Left ventricle myocardium superior (tissue), 1 donor: Measurements from ENCODE around the gene COL16A1. TPM values are rescaled to one million over a fixed set of nuclear protein-coding genes. Genes with fewer than 3 reads are reported as not detected.

Experiments used
- ATAC-seq: fragments of 200-7000 bp; cut with Tn5 transposase; one replicate; pipeline ENCODE4 v1.9.1; 2020; ENCODE audit warnings: mild to moderate bottlenecking, moderate library complexity
- DNase-seq: peaks from one replicate; pipeline ENCODE4 v3.0.0-alpha.2; 2020
- intact Hi-C: fragments of 100-400 bp; cut with micrococcal nuclease; formaldehyde crosslinking; loops from one replicate; pipeline ENCODE4 v1.11.0; 2022
- total RNA-seq: library from RNA; stranded (reverse); fragmentation: NEBNext Ultra II Directional; extraction: Animal tissue kit (Norgen Biotek cat#: 25700); gene quantifications from one replicate; pipeline ENCODE4 v1.2.1, GENCODE V29; 2021
- donor health status: DM: no; HTN: yes; CAD: no; lungs with severe emphysema.

The COL16A1 gene
- total RNA-seq, 1 donor from 2014 or later = 16.1 TPM

DNA sequence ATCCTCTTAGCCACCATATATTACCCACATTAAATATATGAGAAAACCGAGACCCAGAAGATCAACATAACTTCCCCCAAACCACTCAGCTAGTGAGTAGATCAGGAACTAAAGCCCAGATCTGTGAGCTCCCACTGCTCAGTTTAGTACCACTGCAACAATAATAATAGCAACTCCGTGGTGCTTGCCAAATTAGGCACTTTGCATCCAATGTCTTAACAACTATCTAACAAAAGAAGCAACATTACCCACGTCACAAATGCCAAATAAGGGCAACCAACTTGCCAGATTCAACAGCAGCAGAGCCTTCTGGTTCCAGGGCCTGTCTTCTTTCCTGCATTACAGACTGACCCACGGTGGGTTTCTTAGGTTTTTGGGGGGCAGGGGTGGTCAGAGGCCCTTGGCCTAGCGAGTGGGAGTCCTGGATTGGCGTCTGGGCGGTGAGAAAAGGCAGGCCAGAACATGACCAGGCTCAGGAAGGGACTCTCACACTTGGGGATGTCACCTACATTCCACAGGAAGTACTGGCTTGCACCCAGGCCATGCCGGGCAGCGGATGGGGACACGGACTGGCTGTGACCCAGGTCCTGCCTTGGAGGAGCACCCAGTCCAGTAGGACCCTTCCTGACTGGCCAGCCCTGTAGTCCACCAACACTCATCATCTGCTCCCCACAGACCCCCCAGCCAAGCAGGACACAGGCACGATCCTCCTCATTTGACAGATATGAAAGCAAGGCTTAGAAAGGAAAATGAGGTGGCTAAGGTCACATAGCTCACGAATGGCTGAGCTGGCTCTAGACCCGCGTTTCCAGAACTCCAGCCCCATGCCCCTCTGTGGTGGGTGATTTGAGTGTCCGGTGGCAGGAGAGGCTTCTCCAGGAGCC, 81.7 kb downstream of the COL16A1 start:
- DNase-seq (peak; percentile 68), ATAC-seq (peak; percentile 21)
- intact Hi-C loops = no loop called here

GRCh38 chr1:31621498-31621820, 82.4 kb downstream of the COL16A1 start:
- DNase-seq = no peak
- no peak for ATAC-seq
- intact Hi-C loops = no loop called here

DNA sequence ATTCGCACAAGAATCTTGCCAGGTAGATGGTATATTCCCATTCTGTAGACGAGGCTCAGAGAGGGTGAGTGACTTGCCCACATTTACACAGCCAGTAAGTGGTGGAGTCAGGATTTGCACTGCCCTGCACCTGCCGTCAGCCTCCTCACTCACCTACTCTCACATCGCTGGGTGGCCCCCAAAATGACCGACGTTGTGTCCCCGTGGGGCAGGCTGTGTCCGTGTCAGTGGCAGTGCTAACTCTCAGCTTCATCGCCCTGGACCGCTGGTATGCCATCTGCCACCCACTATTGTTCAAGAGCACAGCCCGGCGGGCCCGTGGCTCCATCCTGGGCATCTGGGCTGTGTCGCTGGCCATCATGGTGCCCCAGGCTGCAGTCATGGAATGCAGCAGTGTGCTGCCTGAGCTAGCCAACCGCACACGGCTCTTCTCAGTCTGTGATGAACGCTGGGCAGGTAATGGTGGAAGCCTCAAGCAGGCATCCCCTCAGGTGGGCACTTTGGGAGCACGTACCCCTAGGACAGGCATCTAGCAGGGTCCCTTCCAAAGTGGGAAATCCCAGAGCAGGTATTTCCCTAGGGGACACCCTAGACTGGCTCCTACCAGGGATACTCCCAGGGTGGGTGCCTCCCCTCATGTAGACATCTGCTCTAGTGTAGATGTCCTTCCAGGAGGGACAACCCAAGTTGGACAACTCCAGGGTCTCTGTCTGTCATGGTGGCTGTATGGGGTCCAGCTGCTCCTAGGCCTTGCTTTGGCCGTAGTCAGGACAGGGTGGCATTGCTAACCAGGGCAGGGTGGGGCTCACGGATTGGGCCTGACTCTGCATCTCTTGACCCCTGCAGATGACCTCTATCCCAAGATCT, 83.0 kb downstream of the COL16A1 start:
- no peak for DNase-seq
- ATAC-seq = no peak
- intact Hi-C loops = no loop called here

DNA sequence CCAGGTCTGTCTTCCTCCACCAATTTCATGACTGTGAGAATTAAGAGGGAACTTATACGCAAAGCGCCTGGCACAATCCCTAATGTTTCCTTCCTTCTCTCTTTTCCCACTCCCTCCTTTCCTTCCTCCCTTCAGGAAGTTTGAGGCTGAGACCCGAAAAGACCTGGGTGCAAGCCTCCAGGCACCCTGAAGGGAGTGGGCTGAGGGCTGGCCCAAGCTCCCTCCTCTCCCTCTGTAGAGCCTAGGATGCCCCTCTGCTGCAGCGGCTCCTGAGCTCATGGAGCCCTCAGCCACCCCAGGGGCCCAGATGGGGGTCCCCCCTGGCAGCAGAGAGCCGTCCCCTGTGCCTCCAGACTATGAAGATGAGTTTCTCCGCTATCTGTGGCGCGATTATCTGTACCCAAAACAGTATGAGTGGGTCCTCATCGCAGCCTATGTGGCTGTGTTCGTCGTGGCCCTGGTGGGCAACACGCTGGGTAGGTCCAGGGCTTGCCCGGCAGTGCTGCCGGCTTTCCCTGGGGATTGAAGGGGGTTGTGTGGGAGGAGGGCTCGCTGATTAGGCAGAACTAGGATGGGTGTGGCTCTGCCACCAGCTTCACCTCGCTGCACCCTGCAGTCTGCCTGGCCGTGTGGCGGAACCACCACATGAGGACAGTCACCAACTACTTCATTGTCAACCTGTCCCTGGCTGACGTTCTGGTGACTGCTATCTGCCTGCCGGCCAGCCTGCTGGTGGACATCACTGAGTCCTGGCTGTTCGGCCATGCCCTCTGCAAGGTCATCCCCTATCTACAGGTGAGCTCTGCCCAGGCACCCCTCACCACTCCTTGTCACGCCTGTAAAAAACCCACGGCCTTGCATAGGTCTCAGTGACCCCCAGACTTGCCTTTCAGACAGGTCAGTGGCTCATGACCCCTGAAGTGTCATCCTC, 84.6 kb downstream of the COL16A1 start:
- no peak for DNase-seq
- intact Hi-C loops = loop anchor here (2.0 kb wide), 1 partner anchor 54 kb away; no protein-coding TSS in a partner anchor
- ATAC-seq = no peak

- peak; percentile 63 for ATAC-seq
- intact Hi-C loops = loop anchor here (2.0 kb wide), 1 partner anchor 53 kb away; no protein-coding TSS in a partner anchor
- DNase-seq = peak; percentile 66
Measured at GRCh38 chr1:31617916-31618746, 85.7 kb downstream of the COL16A1 start.

DNA sequence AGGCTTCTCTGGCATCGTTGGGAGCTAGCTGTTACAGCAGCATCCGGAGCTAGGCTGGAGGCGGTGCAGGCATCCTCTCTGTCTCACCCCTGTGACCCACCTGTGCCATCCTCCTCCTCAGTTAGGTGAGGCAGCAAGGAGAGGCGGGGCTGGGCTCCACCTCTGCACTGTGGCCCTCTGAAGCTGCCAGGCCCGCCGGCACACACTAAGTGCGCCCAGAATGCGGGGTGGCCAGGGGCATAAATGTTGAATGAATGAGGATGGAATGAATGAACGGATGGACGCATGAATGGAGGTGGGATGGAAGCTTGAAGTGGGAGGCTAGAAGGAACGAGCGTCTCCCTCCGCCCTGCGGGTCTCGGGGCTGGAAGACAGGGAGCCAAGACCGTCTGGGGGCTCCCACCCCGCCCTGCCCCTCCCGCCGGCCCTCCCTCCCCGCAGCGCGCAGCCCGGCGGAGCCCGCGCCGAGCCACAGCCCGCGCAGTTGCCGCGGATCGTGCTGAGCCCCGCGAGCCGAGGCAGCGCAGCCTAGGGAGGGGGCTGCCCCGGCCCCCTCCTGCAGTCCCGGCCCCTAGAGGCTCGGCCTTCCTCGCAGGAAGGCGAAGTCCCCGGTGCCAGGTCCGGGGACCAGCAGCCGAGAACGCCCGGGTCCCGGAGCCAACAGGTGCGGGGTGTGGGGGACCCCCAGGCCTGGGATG, 86.5 kb downstream of the COL16A1 start, which contains the start of gene HCRTR1:
Gene HCRTR1 (plus strand): TSS at position 472 of the 698 bp plus-strand sequence. CDS start 1,504 bp downstream, outside the sequence.
- ATAC-seq (peak; percentile 18), DNase-seq (no peak)
- intact Hi-C loops = no loop called here

DNA sequence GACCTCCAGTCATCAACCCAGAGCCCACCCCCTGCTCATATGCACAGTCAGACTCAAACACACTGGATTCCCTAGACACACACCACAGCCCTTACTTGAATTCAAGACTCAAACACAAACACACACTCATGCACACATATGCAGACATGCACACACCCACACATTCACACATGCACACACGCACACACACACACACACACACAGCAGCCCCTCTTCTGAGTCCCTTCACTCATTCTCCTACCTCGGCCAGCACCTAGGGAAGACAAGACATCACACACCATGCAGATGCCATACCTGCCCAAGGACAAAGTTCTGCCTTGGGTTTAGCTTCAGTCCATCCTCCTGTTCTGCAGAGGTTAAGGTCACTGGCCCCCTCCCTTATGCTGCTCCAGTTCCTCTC, 87.9 kb downstream of the COL16A1 start:
- DNase-seq = no peak
- intact Hi-C loops = no loop called here
- ATAC-seq = no peak

DNA sequence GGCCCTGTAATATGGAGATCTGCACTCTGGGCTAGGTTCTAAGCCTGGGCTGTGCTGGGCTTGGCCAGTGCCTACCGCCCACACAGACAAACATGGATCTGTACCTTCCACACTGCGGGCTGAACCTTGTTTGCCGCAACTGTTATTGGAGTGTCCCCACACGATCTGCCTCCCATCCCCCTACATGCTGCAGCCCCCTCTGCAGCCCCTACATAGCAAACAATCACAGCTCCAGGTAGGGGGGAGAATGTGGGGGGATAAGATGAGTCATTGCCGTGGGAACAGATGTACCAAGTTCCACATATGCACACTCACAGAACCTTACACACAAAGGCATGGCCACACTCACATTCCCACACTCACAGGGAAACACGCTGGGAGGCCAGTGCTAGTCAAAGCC, 88.4 kb downstream of the COL16A1 start:
- no peak for ATAC-seq
- intact Hi-C loops = no loop called here
- DNase-seq = no peak

DNA sequence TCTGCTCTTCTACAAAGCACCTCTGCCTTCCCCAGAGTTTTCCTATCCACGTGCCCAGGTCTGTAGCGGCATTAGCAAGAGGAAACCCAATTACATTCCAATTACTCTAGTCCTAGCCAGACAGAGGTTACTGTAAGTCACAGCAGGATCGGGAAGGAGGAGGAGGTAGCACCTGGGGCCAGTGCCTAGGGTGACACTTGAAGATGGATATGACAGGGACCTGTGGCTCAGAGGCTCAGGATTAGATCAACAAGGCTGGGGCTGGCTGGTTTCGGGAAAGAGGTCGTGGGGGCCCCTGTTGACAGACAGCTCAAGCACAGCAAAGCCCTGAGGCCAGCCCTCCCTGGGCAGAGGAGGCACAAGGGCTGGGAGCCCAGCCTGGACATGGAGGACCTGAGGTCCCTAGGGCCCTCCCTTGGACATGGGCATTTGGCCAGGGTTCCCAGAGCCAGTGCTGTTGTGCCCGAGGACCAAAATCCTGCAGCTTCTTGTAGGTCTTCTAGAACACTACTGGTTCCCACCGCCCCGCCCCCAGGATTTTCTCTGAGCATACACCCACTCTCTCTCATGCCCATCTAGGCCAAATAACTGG, 89.3 kb downstream of the COL16A1 start:
- ATAC-seq = no peak
- intact Hi-C loops = no loop called here
- DNase-seq = no peak

DNA sequence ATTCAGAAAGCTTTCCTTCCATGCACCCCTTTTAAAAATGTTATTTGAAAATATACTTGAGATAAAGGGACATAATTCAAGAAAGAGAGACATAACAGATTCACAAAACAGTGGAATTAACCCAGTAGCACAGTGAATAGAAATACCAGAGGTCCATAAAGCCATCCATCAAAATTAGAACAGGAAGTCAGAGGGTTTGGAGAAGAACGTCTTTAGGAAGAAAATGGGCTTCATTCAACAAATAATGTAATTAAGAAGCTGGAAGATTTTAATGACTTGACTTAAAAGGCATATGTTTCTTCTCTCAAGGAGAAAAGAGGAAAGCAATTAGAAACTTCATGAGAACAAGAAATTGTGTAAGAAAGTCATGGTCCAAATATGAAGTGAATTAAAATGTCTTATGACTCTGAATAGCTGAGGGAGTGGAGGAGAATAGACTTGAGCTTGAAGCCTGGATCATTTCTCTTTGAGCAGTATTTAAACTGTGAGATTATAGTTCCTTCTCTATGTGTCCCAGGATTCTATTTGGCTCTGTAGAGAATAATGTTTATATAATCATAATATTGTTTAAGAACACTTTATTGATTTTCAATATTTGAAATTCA, 94.2 kb downstream of the COL16A1 start:
- intact Hi-C loops = no loop called here
- DNase-seq (no peak), ATAC-seq (no peak)

DNA sequence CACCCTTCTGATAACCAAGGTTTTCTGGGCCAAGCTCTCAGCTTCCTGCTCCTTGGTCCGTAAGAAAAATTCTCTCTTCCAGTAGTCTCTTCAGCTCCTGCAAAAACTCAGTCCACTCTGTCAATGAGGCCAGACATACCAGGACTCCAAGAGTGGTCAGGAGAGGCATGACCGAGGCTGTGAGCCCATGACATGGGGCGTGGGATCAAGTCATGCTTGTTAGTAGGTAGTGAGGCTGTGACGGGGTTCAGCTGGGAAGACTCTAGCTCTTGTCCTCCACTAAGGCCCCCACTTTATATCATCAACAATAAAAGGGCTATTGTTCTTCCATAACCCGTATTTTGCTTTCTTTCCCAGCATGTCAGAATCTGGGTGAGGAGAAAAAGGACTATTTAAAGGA, 96.5 kb downstream of the COL16A1 start:
- intact Hi-C loops = no loop called here
- ATAC-seq (no peak), DNase-seq (no peak)

DNA sequence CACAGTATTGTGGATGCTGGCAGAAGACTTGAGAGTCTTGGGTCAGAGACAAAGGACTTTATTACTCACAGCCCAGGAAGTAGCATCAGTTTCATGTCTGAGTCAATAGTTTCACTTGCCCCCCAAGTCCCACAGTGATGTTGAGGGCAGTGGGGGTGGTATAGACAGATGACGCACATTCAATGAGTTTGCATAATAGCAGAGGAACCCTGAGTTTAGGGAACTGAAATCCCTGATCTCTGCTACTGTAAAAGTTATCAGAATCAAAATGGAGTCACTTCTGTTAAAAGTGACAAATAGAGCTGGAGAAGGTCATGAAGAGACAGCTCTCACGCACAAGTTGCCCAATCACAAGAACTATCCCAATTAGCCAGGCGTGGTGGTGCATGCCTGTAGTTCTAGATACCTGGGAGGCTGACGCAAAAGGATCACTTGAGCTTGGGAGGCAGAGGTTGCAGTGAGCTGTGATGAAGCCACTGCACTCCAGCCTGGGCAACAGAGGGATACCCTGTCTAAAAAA, 97.8 kb downstream of the COL16A1 start:
- no peak for DNase-seq
- intact Hi-C loops = no loop called here
- no peak for ATAC-seq

Other genes with a start within 250 kb of the COL16A1 start
- 274 TPM for gene TINAGL1, start 127.5 kb downstream of the COL16A1 start, total RNA-seq
- 0.67 TPM for gene HCRTR1, start 86.3 kb downstream of the COL16A1 start, total RNA-seq
- gene PEF1, start 59.1 kb downstream of the COL16A1 start, total RNA-seq = 34.1 TPM
- gene ADGRB2, start 60.3 kb upstream of the COL16A1 start, total RNA-seq = 10.0 TPM
- gene SPOCD1, start 112.0 kb upstream of the COL16A1 start, total RNA-seq = not detected
- gene PTP4A2, start 234.4 kb upstream of the COL16A1 start, total RNA-seq = 252 TPM